Liver (tissue), 9 donors: ENCODE results near the gene ZNF580. TPM values are rescaled to one million over a fixed set of nuclear protein-coding genes. Genes with fewer than 3 reads are reported as not detected.

Experiments
- DNase-seq: peaks from one replicate; pipeline ENCODE4 v3.0.0-alpha.2; 2017; ENCODE audit warnings: low spot score
- H3K27ac ChIP-seq, 2 donors: one replicate each; pipeline ENCODE4 v1.7.0; 2013; ENCODE audit warnings: inconsistent platforms in 2 of 2, low read length in 2 of 2, control low read depth in 1 of 2, low read depth in 1 of 2, mild to moderate bottlenecking in 1 of 2
- H3K27me3 ChIP-seq, 4 donors: one replicate each; pipeline versions ENCODE4 v1.6.1 to v1.7.0; 2013; ENCODE audit warnings: low read length in 3 of 4, inconsistent platforms in 1 of 4, mild to moderate bottlenecking in 1 of 4, moderate library complexity in 1 of 4; ENCODE audit not compliant: control insufficient read depth in 4 of 4, insufficient read depth in 4 of 4
- H3K36me3 ChIP-seq, 4 donors: one replicate each; pipeline versions ENCODE4 v1.6.1 to v1.7.0; 2013; ENCODE audit warnings: low read length in 3 of 4, mild to moderate bottlenecking in 3 of 4, low read depth in 1 of 4, moderate library complexity in 1 of 4; ENCODE audit not compliant: control insufficient read depth in 4 of 4, insufficient read depth in 3 of 4
- H3K4me1 ChIP-seq, 4 donors: one replicate each; pipeline versions ENCODE4 v1.6.1 to v1.7.0; 2013; ENCODE audit warnings: low read length in 3 of 4, mild to moderate bottlenecking in 3 of 4, moderate library complexity in 1 of 4; ENCODE audit not compliant: control insufficient read depth in 4 of 4, insufficient read depth in 4 of 4
- H3K4me3 ChIP-seq, 3 donors: one replicate each; pipeline versions ENCODE4 v1.6.1 to v1.7.0; 2013; ENCODE audit warnings: low read length in 3 of 3, control low read depth in 1 of 3, low read depth in 1 of 3, mild to moderate bottlenecking in 1 of 3
- H3K9ac ChIP-seq, 2 donors: one replicate each; pipeline ENCODE4 v1.7.0; 2013; ENCODE audit warnings: low read length in 2 of 2, mild to moderate bottlenecking in 2 of 2, moderate library complexity in 2 of 2, control low read depth in 1 of 2, low read depth in 1 of 2
- H3K9me3 ChIP-seq, 4 donors: one replicate each; pipeline versions ENCODE4 v1.6.1 to v1.7.0; 2013; ENCODE audit warnings: low read length in 3 of 4; ENCODE audit not compliant: control insufficient read depth in 4 of 4
- ATF3 ChIP-seq: IDR thresholded peaks from 2 replicates; pipeline ENCODE4 v1.6.1; 2016; ENCODE audit warnings: antibody characterized with exemption
- CTCF ChIP-seq: fragments of 150-350 bp; IDR thresholded peaks from 2 replicates; pipeline ENCODE4 v1.5.1; 2017; ENCODE audit warnings: improper control_type of control experiment, low read depth, low read length; ENCODE audit not compliant: missing input control
- EGR1 ChIP-seq, 2 donors: IDR thresholded peaks; 2 replicates each; pipeline ENCODE4 v1.6.1; 2016 to 2018; ENCODE audit warnings: antibody characterized with exemption in 2 of 2, low read depth in 2 of 2
- FOXA1 ChIP-seq: IDR thresholded peaks from 2 replicates; pipeline ENCODE4 v1.6.1; 2016; ENCODE audit warnings: antibody characterized with exemption
- FOXA2 ChIP-seq: IDR thresholded peaks from 2 replicates; pipeline ENCODE4 v1.6.1; 2016; ENCODE audit warnings: antibody characterized with exemption
- GABPA ChIP-seq, 2 donors: IDR thresholded peaks in 1 of 2; conservative IDR thresholded peaks in 1 of 2; 2 replicates each; pipeline ENCODE4 v1.6.1; 2016; ENCODE audit warnings: antibody characterized with exemption in 2 of 2, mild to moderate bottlenecking in 1 of 2, moderate library complexity in 1 of 2
- HNF4A ChIP-seq, 2 donors: conservative IDR thresholded peaks; 2 replicates each; pipeline ENCODE4 v1.6.1; 2016; ENCODE audit warnings: antibody characterized with exemption in 2 of 2, mild to moderate bottlenecking in 2 of 2
- HNF4G ChIP-seq: IDR thresholded peaks from 2 replicates; pipeline ENCODE4 v1.6.1; 2016; ENCODE audit warnings: antibody characterized with exemption
- JUND ChIP-seq, 2 donors: IDR thresholded peaks; 2 replicates each; pipeline ENCODE4 v1.6.1; 2016; ENCODE audit warnings: antibody characterized with exemption in 2 of 2
- MAX ChIP-seq: IDR thresholded peaks from 2 replicates; pipeline ENCODE4 v1.6.1; 2016; ENCODE audit warnings: antibody characterized with exemption
- RAD21 ChIP-seq, 2 donors: IDR thresholded peaks; 2 replicates each; pipeline ENCODE4 v1.6.1; 2016; ENCODE audit warnings: antibody characterized with exemption in 2 of 2, mild to moderate bottlenecking in 2 of 2
- RXRA ChIP-seq, 2 donors: IDR thresholded peaks; 2 replicates each; pipeline ENCODE4 v1.6.1; 2017 to 2018; ENCODE audit warnings: antibody characterized with exemption in 2 of 2, mild to moderate bottlenecking in 1 of 2
- SP1 ChIP-seq: IDR thresholded peaks from 2 replicates; pipeline ENCODE4 v1.6.1; 2018; ENCODE audit warnings: antibody characterized with exemption, mild to moderate bottlenecking
- TAF1 ChIP-seq: conservative IDR thresholded peaks from 2 replicates; pipeline ENCODE4 v1.6.1; 2016; ENCODE audit warnings: antibody characterized with exemption, mild to moderate bottlenecking
- YY1 ChIP-seq: IDR thresholded peaks from 2 replicates; pipeline ENCODE4 v1.6.1; 2016; ENCODE audit warnings: antibody characterized with exemption, mild to moderate bottlenecking
- WGBS: extraction: QIAGEN DNeasy Blood & Tissue Kit; methylation state at CpG from one replicate; pipeline ENCODE4 v1.1.7; 2013; 5-methylcytosine and 5-hydroxymethylcytosine counted together
- polyA plus RNA-seq, 2 donors: library from polyadenylated mRNA; stranded (reverse) in 1 of 2; unstranded in 1 of 2; fragments of 200-250 nt in 1 of 2; fragments of >200 nt in 1 of 2; fragmentation: Nextera tagmentation in 1 of 2; extraction: Ambion mirVana in 1 of 2; gene quantifications; one replicate each; pipeline versions ENCODE4 v1.2.1 to v1.2.3, GENCODE V29; 2013 to 2015
- total RNA-seq, 2 donors: library from RNA; depleted of rRNA; stranded (reverse); fragments of >200 nt; gene quantifications; one replicate each; pipeline ENCODE4 v1.2.3, GENCODE V29; 2014
- TF ChIP-seq, protein P1 (sequence below): IDR thresholded peaks from 2 replicates; pipeline ENCODE4 v1.6.1; 2016; ENCODE audit warnings: antibody characterized with exemption, mild to moderate bottlenecking
- donor health status: healthy.
- donor health status: healthy.
- donor health status: healthy.
- donor health status: healthy.
- donor health status: healthy.

Gene ZNF580
- total and polyA plus RNA-seq, 4 donors: 2.6 to 5.2 (median 5.1) TPM

DNA sequence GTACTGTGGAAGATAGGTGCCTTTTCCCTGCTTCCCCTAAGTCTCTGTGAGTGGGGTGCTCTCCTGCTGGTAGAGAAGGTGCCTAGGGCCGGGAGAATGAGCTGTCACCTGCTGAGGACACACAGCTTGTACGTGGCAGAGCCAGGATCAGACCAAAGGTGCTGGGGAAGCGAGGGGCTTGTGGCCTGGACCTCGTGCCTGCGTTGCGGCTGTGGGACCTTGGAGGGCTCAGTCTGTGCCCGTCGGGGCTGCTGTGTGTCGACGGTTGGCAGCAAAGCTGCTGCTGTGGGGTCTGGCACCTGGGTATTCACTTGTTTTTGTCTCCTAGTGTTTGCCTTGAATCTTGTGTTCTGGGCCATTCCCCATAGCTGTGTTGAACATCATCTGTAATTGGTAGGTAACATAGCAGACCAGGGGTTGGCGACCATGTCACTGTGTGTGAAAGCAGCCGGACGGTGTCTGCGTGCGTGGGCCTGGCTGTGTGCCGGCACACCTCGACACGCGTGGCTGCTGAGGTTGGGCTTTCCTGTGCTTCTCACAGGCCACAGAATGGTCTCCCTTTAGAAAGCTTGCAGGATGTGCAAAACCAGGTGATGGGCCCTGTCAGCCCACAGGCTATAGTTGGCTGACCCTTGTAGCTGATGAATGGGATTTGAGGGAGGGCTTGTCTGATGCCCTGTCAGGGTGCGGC lies 23.2 kb downstream of the ZNF580 start:
- peaks cover 0 to 3% (median under 1%) of the 10 kb centered on the region in 4 donors for H3K4me1 ChIP-seq
- DNase-seq: no peak
- no peak overlapping the region for H3K9ac ChIP-seq
- no peak overlapping the region for H3K4me3 ChIP-seq
- H3K27ac ChIP-seq: no peak overlapping the region
- H3K27me3 ChIP-seq: no peaks in the 10 kb centered on the region
- 92% methylated on average over 20 of the region's 20 CpGs for WGBS
- peaks cover 35 to 74% (median 54%) of the 10 kb centered on the region in 4 donors for H3K36me3 ChIP-seq
- no peaks in the 10 kb centered on the region for H3K9me3 ChIP-seq
- TF ChIP-seq CTCF: no peak
- no peak for TF ChIP-seq MAX
- TF ChIP-seq ATF3: no peak
- no peak for TF ChIP-seq SP1
- no peak for TF ChIP-seq GABPA (IDR thresholded peaks at IDR 0.05 in 1 of 2, conservative IDR thresholded peaks at IDR 0.05 in 1 of 2)
- no peak for TF ChIP-seq RXRA (IDR thresholded peaks at IDR 0.05)
- no peak for TF ChIP-seq HNF4A (conservative IDR thresholded peaks at IDR 0.05)

GRCh38 chr19:55666343-55667005 lies 25.7 kb downstream of the ZNF580 start:
- no peaks in the 10 kb centered on the region for H3K27me3 ChIP-seq
- no peaks in the 10 kb centered on the region for H3K9me3 ChIP-seq
- no peak overlapping the region for H3K27ac ChIP-seq
- DNase-seq: no peak
- H3K36me3 ChIP-seq: peaks cover 30 to 80% (median 67%) of the 10 kb centered on the region in 4 donors
- 92% methylated on average over 12 of the region's 12 CpGs for WGBS
- no peak overlapping the region for H3K9ac ChIP-seq
- no peak overlapping the region for H3K4me3 ChIP-seq
- no peak for TF ChIP-seq FOXA2
- TF ChIP-seq JUND (IDR thresholded peaks at IDR 0.05): no peak
- TF ChIP-seq, protein P1, sequence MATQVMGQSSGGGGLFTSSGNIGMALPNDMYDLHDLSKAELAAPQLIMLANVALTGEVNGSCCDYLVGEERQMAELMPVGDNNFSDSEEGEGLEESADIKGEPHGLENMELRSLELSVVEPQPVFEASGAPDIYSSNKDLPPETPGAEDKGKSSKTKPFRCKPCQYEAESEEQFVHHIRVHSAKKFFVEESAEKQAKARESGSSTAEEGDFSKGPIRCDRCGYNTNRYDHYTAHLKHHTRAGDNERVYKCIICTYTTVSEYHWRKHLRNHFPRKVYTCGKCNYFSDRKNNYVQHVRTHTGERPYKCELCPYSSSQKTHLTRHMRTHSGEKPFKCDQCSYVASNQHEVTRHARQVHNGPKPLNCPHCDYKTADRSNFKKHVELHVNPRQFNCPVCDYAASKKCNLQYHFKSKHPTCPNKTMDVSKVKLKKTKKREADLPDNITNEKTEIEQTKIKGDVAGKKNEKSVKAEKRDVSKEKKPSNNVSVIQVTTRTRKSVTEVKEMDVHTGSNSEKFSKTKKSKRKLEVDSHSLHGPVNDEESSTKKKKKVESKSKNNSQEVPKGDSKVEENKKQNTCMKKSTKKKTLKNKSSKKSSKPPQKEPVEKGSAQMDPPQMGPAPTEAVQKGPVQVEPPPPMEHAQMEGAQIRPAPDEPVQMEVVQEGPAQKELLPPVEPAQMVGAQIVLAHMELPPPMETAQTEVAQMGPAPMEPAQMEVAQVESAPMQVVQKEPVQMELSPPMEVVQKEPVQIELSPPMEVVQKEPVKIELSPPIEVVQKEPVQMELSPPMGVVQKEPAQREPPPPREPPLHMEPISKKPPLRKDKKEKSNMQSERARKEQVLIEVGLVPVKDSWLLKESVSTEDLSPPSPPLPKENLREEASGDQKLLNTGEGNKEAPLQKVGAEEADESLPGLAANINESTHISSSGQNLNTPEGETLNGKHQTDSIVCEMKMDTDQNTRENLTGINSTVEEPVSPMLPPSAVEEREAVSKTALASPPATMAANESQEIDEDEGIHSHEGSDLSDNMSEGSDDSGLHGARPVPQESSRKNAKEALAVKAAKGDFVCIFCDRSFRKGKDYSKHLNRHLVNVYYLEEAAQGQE: no peak
- no peak for TF ChIP-seq MAX
- no peak for TF ChIP-seq TAF1
- TF ChIP-seq EGR1 (IDR thresholded peaks at IDR 0.05; ENCODE audit: low read depth in 2 of 2): no peak
- no peak for TF ChIP-seq YY1
- TF ChIP-seq FOXA1: no peak
- TF ChIP-seq CTCF: no peak
- TF ChIP-seq HNF4G: no peak
- no peak for TF ChIP-seq RAD21 (IDR thresholded peaks at IDR 0.05)
- no peak for TF ChIP-seq SP1
- no peak for TF ChIP-seq ATF3
- H3K4me1 ChIP-seq: peaks cover 0 to 10% (median 0%) of the 10 kb centered on the region in 4 donors
